Calu3 (cell line): Measurements from ENCODE around the gene SMARCA4. TPM values are rescaled to one million over a fixed set of nuclear protein-coding genes. Genes with fewer than 3 reads are reported as not detected.

Experiments
- BruUV-seq: library from RNA; stranded (reverse); fragments of 400-500 nt; replicated peaks from 2 replicates; lab custom pipeline; 2021; lab: Mats Ljungman, UMichigan
- CTCF ChIA-PET: fragments of 300-600 bp; sonication (Branson Sonifier 250); formaldehyde crosslinking; loops from one replicate; lab custom pipeline; 2022; ENCODE audit warnings: antibody characterized with exemption; lab: Charles Lee
- DNase-seq: peaks from one replicate; pipeline ENCODE4 v3.0.0; 2022
- H3K27ac Mint-ChIP-seq: one replicate; pipeline ENCODE4 v1.8.0; 2022; ENCODE audit warnings: mixed read lengths; ENCODE audit not compliant: unreplicated experiment
- H3K27me3 Mint-ChIP-seq: one replicate; pipeline ENCODE4 v1.8.0; 2022; ENCODE audit warnings: mixed read lengths; ENCODE audit not compliant: unreplicated experiment
- H3K36me3 Mint-ChIP-seq: one replicate; pipeline ENCODE4 v1.8.0; 2022; ENCODE audit warnings: mild to moderate bottlenecking, moderate library complexity, mixed read lengths; ENCODE audit not compliant: insufficient read depth, unreplicated experiment
- H3K4me1 Mint-ChIP-seq: one replicate; pipeline ENCODE4 v1.8.0; 2022; ENCODE audit warnings: mild to moderate bottlenecking, low read depth, mixed read lengths; ENCODE audit not compliant: unreplicated experiment
- H3K4me3 Mint-ChIP-seq: one replicate; pipeline ENCODE4 v1.8.0; 2022; ENCODE audit warnings: mild to moderate bottlenecking, low read depth, moderate library complexity, mixed read lengths; ENCODE audit not compliant: unreplicated experiment
- H3K9me3 Mint-ChIP-seq: one replicate; pipeline ENCODE4 v1.8.0; 2022; ENCODE audit warnings: low read depth, mixed read lengths; ENCODE audit not compliant: unreplicated experiment
- intact Hi-C: fragments of 100-400 bp; cut with micrococcal nuclease; formaldehyde crosslinking; loops from one replicate; pipeline ENCODE4 v1.10.0; 2022; ENCODE audit not compliant: unreplicated experiment
- total RNA-seq: library from RNA; stranded (reverse); gene quantifications from 2 replicates; pipeline ENCODE4 v1.2.3, GENCODE V29; 2022
- TF ChIP-seq, protein P1 (sequence below): fragments of 200-600 bp; IDR thresholded peaks from one replicate; pipeline ENCODE4 v1.8.0; 2022; ENCODE audit warnings: antibody characterized with exemption; ENCODE audit not compliant: unreplicated experiment

The SMARCA4 gene
- total RNA-seq, 1 experiment from 2014 or later = 116 TPM

DNA sequence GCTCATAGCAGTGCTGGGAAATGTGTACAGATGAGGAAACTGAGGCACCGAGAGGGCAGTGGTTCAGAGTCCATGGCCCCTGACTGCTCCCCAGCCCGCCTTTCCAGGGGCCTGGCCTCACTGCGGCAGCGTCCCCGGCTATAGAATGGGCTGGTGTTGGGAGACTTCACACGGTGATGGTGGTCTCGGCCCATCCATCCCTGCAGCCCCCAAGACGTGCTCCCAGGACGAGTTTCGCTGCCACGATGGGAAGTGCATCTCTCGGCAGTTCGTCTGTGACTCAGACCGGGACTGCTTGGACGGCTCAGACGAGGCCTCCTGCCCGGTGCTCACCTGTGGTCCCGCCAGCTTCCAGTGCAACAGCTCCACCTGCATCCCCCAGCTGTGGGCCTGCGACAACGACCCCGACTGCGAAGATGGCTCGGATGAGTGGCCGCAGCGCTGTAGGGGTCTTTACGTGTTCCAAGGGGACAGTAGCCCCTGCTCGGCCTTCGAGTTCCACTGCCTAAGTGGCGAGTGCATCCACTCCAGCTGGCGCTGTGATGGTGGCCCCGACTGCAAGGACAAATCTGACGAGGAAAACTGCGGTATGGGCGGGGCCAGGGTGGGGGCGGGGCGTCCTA, 144.3 kb downstream of the SMARCA4 start:
- Mint-ChIP-seq H3K4me3 (no peak overlapping the region), H3K4me1 (peaks cover 2% of the 10 kb centered on the region), H3K27me3 (no peaks in the 10 kb centered on the region), H3K36me3 (peaks cover 93% of the 10 kb centered on the region), H3K27ac (peak overlapping the region; percentile 84), H3K9me3 (no peaks in the 10 kb centered on the region)
- DNase-seq = no peak
- TF ChIP-seq, protein P1, sequence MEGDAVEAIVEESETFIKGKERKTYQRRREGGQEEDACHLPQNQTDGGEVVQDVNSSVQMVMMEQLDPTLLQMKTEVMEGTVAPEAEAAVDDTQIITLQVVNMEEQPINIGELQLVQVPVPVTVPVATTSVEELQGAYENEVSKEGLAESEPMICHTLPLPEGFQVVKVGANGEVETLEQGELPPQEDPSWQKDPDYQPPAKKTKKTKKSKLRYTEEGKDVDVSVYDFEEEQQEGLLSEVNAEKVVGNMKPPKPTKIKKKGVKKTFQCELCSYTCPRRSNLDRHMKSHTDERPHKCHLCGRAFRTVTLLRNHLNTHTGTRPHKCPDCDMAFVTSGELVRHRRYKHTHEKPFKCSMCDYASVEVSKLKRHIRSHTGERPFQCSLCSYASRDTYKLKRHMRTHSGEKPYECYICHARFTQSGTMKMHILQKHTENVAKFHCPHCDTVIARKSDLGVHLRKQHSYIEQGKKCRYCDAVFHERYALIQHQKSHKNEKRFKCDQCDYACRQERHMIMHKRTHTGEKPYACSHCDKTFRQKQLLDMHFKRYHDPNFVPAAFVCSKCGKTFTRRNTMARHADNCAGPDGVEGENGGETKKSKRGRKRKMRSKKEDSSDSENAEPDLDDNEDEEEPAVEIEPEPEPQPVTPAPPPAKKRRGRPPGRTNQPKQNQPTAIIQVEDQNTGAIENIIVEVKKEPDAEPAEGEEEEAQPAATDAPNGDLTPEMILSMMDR = no peak
- CTCF ChIA-PET = no interaction called here
- intact Hi-C loops = no loop called here
- BruUV-seq = no TSS peak

DNA sequence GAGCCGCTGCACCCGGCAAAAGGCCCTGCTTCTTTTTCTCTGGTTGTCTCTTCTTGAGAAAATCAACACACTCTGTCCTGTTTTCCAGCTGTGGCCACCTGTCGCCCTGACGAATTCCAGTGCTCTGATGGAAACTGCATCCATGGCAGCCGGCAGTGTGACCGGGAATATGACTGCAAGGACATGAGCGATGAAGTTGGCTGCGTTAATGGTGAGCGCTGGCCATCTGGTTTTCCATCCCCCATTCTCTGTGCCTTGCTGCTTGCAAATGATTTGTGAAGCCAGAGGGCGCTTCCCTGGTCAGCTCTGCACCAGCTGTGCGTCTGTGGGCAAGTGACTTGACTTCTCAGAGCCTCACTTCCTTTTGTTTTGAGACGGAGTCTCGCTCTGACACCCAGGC, 145.6 kb downstream of the SMARCA4 start:
- H3K36me3 Mint-ChIP-seq = peaks cover 96% of the 10 kb centered on the region
- BruUV-seq = no TSS peak
- CTCF ChIA-PET = no interaction called here
- H3K4me3 Mint-ChIP-seq = no peak overlapping the region
- intact Hi-C loops = no loop called here
- TF ChIP-seq, protein P1 = no peak
- H3K27me3 Mint-ChIP-seq = no peaks in the 10 kb centered on the region
- no peaks in the 10 kb centered on the region for H3K4me1 Mint-ChIP-seq
- H3K9me3 Mint-ChIP-seq = no peaks in the 10 kb centered on the region
- peak overlapping the region; percentile 44 for H3K27ac Mint-ChIP-seq
- DNase-seq = no peak

DNA sequence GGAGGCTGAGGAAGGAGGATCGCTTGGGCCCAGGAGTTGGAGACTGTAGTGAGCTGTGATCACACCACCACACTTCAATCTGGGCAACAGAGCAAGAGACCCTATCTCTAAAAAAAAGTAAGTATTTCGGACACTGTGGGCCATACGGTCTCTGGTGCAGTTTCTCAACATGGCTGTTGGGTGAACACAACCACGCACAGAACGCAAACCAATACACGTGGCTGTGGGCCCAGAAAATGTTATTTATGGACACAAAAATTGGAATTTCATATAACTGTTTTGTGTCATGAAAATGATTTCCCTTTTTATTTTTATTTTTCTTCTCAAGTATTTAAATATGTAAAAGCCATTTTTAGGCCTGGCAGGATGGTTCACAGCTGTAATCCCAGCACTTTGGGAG, 147.9 kb downstream of the SMARCA4 start:
- no peak overlapping the region for H3K27ac Mint-ChIP-seq
- no peaks in the 10 kb centered on the region for H3K27me3 Mint-ChIP-seq
- H3K4me3 Mint-ChIP-seq = no peak overlapping the region
- CTCF ChIA-PET = no interaction called here
- intact Hi-C loops = no loop called here
- BruUV-seq = TSS peak; percentile 7
- TF ChIP-seq, protein P1 = no peak
- no peak for DNase-seq
- H3K4me1 Mint-ChIP-seq = no peaks in the 10 kb centered on the region
- no peaks in the 10 kb centered on the region for H3K9me3 Mint-ChIP-seq
- peaks cover 97% of the 10 kb centered on the region for H3K36me3 Mint-ChIP-seq

DNA sequence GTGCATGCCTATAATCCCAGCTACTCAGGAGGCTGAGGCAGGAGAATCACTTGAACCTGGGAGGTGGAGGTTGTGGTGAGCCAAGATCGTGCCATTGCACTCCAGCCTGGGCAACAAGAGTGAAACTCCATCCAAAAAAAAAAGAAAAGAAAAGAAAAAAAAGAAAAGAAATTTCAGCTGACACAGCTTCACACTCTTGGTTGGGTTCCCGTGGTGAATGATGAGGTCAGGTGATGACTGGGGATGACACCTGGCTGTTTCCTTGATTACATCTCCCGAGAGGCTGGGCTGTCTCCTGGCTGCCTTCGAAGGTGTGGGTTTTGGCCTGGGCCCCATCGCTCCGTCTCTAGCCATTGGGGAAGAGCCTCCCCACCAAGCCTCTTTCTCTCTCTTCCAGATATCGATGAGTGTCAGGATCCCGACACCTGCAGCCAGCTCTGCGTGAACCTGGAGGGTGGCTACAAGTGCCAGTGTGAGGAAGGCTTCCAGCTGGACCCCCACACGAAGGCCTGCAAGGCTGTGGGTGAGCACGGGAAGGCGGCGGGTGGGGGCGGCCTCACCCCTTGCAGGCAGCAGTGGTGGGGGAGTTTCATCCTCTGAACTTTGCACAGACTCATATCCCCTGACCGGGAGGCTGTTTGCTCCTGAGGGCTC, 150.4 kb downstream of the SMARCA4 start:
- no peaks in the 10 kb centered on the region for H3K9me3 Mint-ChIP-seq
- no peak for DNase-seq
- CTCF ChIA-PET = no interaction called here
- peaks cover 97% of the 10 kb centered on the region for H3K36me3 Mint-ChIP-seq
- TF ChIP-seq, protein P1 = no peak
- no peaks in the 10 kb centered on the region for H3K4me1 Mint-ChIP-seq
- no TSS peak for BruUV-seq
- H3K27me3 Mint-ChIP-seq = no peaks in the 10 kb centered on the region
- intact Hi-C loops = no loop called here
- no peak overlapping the region for H3K4me3 Mint-ChIP-seq
- H3K27ac Mint-ChIP-seq = peak overlapping the region; percentile 42
